ENCODE data around the gene PSD4. TPM values are rescaled to one million over a fixed set of nuclear protein-coding genes. Genes with fewer than 3 reads are reported as not detected.

Gene PSD4
- total RNA-seq, 6 donors from 2014 or later: 44.0 to 101 (median 60.4) TPM

- H3K36me3 ChIP-seq: no peaks in the 10 kb centered on the region
Measured at GRCh38 chr2:113229795-113230194, 56.0 kb downstream of the PSD4 start.

GRCh38 chr2:113230531-113230930 is 56.8 kb downstream of the PSD4 start:
- no peak for TF ChIP-seq EP300 (IDR thresholded peaks at IDR 0.05)
- no peak for TF ChIP-seq POLR2A (IDR thresholded peaks at IDR 0.05)
- no peak for TF ChIP-seq CTCF (IDR thresholded peaks at IDR 0.05)
- no peak for TF ChIP-seq POLR2AphosphoS5 (IDR thresholded peaks at IDR 0.05)
- 71 to 75% methylated on average over 6 of the region's 6 CpGs for WGBS, 2 donors
- DNase-seq (no peak), ATAC-seq (ENCODE audit: low FRiP score in 2 of 2) (no peak)
- Histone ChIP-seq H3K9me3 (no peaks in the 10 kb centered on the region), H3K4me1 (peaks cover 0 to 5% (median 0%) of the 10 kb centered on the region in 4 donors), H3K27me3 (no peaks in the 10 kb centered on the region), H3K27ac (no peak overlapping the region), H3K36me3 (no peaks in the 10 kb centered on the region), H3K4me3 (no peak overlapping the region)

More at GRCh38 chr2:113229795-113230194, 56.0 kb downstream of the PSD4 start:
- Histone ChIP-seq H3K27me3 (no peaks in the 10 kb centered on the region), H3K9me3 (no peaks in the 10 kb centered on the region), H3K27ac (peak overlapping the region in 2 of 4 donors; percentile 33 to 48), H3K4me3 (no peak overlapping the region), H3K4me1 (peaks cover 0 to 5% (median 0%) of the 10 kb centered on the region in 4 donors)
- DNase-seq (no peak), ATAC-seq (ENCODE audit: low FRiP score in 2 of 2) (no peak)
- 78 to 80% methylated on average over 3 of the region's 3 CpGs for WGBS, 2 donors
- TF ChIP-seq EP300 (IDR thresholded peaks at IDR 0.05) (no peak), POLR2A (IDR thresholded peaks at IDR 0.05) (no peak), CTCF (IDR thresholded peaks at IDR 0.05) (no peak), POLR2AphosphoS5 (IDR thresholded peaks at IDR 0.05) (no peak)

GRCh38 chr2:113231064-113231463 is 57.3 kb downstream of the PSD4 start:
- Histone ChIP-seq H3K9me3 (no peaks in the 10 kb centered on the region), H3K36me3 (no peaks in the 10 kb centered on the region), H3K4me3 (no peak overlapping the region), H3K4me1 (peaks cover 0 to 5% (median 0%) of the 10 kb centered on the region in 4 donors), H3K27ac (no peak overlapping the region), H3K27me3 (no peaks in the 10 kb centered on the region)
- no peak for TF ChIP-seq POLR2AphosphoS5 (IDR thresholded peaks at IDR 0.05)
- no peak for TF ChIP-seq EP300 (IDR thresholded peaks at IDR 0.05)
- WGBS, 2 donors: 65 to 80% methylated on average over 3 of the region's 3 CpGs
- DNase-seq (no peak), ATAC-seq (ENCODE audit: low FRiP score in 2 of 2) (no peak)

- TF ChIP-seq EP300 (IDR thresholded peaks at IDR 0.05) (no peak), CTCF (IDR thresholded peaks at IDR 0.05) (no peak), POLR2A (IDR thresholded peaks at IDR 0.05) (no peak), POLR2AphosphoS5 (IDR thresholded peaks at IDR 0.05) (no peak)
- Histone ChIP-seq H3K36me3 (no peaks in the 10 kb centered on the region), H3K27me3 (no peaks in the 10 kb centered on the region), H3K9me3 (no peaks in the 10 kb centered on the region), H3K4me1 (peaks cover 0 to 8% (median 3%) of the 10 kb centered on the region in 4 donors), H3K27ac (no peak overlapping the region), H3K4me3 (no peak overlapping the region)
- ATAC-seq (ENCODE audit: low FRiP score in 2 of 2): no peak
- no peak for DNase-seq
- 100% methylated on average over 3 of the region's 3 CpGs for WGBS, 2 donors
Measured at GRCh38 chr2:113232123-113232522, 58.4 kb downstream of the PSD4 start.

- WGBS, 2 donors: 48 to 84% methylated on average over 6 of the region's 6 CpGs
- Histone ChIP-seq H3K4me1 (peaks cover 0 to 12% (median 3%) of the 10 kb centered on the region in 4 donors), H3K27me3 (no peaks in the 10 kb centered on the region), H3K9me3 (no peaks in the 10 kb centered on the region), H3K36me3 (no peaks in the 10 kb centered on the region), H3K27ac (no peak overlapping the region), H3K4me3 (no peak overlapping the region)
- DNase-seq (no peak), ATAC-seq (ENCODE audit: low FRiP score in 2 of 2) (no peak)
- TF ChIP-seq EP300 (IDR thresholded peaks at IDR 0.05) (no peak), CTCF (IDR thresholded peaks at IDR 0.05) (no peak), POLR2A (IDR thresholded peaks at IDR 0.05) (no peak), POLR2AphosphoS5 (IDR thresholded peaks at IDR 0.05) (no peak)
Measured at GRCh38 chr2:113232740-113233139, 59.0 kb downstream of the PSD4 start.
